Liver (tissue), 9 donors: Measurements from ENCODE around the gene CCDC8. TPM values are rescaled to one million over a fixed set of nuclear protein-coding genes. Genes with fewer than 3 reads are reported as not detected.

ENCODE experiments used
- DNase-seq: peaks from one replicate; pipeline ENCODE4 v3.0.0-alpha.2; 2017; ENCODE audit warnings: low spot score
- H3K27ac ChIP-seq, 2 donors: one replicate each; pipeline ENCODE4 v1.7.0; 2013; ENCODE audit warnings: inconsistent platforms in 2 of 2, low read length in 2 of 2, control low read depth in 1 of 2, low read depth in 1 of 2, mild to moderate bottlenecking in 1 of 2
- H3K27me3 ChIP-seq, 4 donors: one replicate each; pipeline versions ENCODE4 v1.6.1 to v1.7.0; 2013; ENCODE audit warnings: low read length in 3 of 4, inconsistent platforms in 1 of 4, mild to moderate bottlenecking in 1 of 4, moderate library complexity in 1 of 4; ENCODE audit not compliant: control insufficient read depth in 4 of 4, insufficient read depth in 4 of 4
- H3K36me3 ChIP-seq, 4 donors: one replicate each; pipeline versions ENCODE4 v1.6.1 to v1.7.0; 2013; ENCODE audit warnings: low read length in 3 of 4, mild to moderate bottlenecking in 3 of 4, low read depth in 1 of 4, moderate library complexity in 1 of 4; ENCODE audit not compliant: control insufficient read depth in 4 of 4, insufficient read depth in 3 of 4
- H3K4me1 ChIP-seq, 4 donors: one replicate each; pipeline versions ENCODE4 v1.6.1 to v1.7.0; 2013; ENCODE audit warnings: low read length in 3 of 4, mild to moderate bottlenecking in 3 of 4, moderate library complexity in 1 of 4; ENCODE audit not compliant: control insufficient read depth in 4 of 4, insufficient read depth in 4 of 4
- H3K4me3 ChIP-seq, 3 donors: one replicate each; pipeline versions ENCODE4 v1.6.1 to v1.7.0; 2013; ENCODE audit warnings: low read length in 3 of 3, control low read depth in 1 of 3, low read depth in 1 of 3, mild to moderate bottlenecking in 1 of 3
- H3K9ac ChIP-seq, 2 donors: one replicate each; pipeline ENCODE4 v1.7.0; 2013; ENCODE audit warnings: low read length in 2 of 2, mild to moderate bottlenecking in 2 of 2, moderate library complexity in 2 of 2, control low read depth in 1 of 2, low read depth in 1 of 2
- H3K9me3 ChIP-seq, 4 donors: one replicate each; pipeline versions ENCODE4 v1.6.1 to v1.7.0; 2013; ENCODE audit warnings: low read length in 3 of 4; ENCODE audit not compliant: control insufficient read depth in 4 of 4
- EGR1 ChIP-seq, 2 donors: IDR thresholded peaks; 2 replicates each; pipeline ENCODE4 v1.6.1; 2016 to 2018; ENCODE audit warnings: antibody characterized with exemption in 2 of 2, low read depth in 2 of 2
- FOXA2 ChIP-seq: IDR thresholded peaks from 2 replicates; pipeline ENCODE4 v1.6.1; 2016; ENCODE audit warnings: antibody characterized with exemption
- GABPA ChIP-seq, 2 donors: IDR thresholded peaks in 1 of 2; conservative IDR thresholded peaks in 1 of 2; 2 replicates each; pipeline ENCODE4 v1.6.1; 2016; ENCODE audit warnings: antibody characterized with exemption in 2 of 2, mild to moderate bottlenecking in 1 of 2, moderate library complexity in 1 of 2
- HNF4G ChIP-seq: IDR thresholded peaks from 2 replicates; pipeline ENCODE4 v1.6.1; 2016; ENCODE audit warnings: antibody characterized with exemption
- JUND ChIP-seq, 2 donors: IDR thresholded peaks; 2 replicates each; pipeline ENCODE4 v1.6.1; 2016; ENCODE audit warnings: antibody characterized with exemption in 2 of 2
- RXRA ChIP-seq, 2 donors: IDR thresholded peaks; 2 replicates each; pipeline ENCODE4 v1.6.1; 2017 to 2018; ENCODE audit warnings: antibody characterized with exemption in 2 of 2, mild to moderate bottlenecking in 1 of 2
- SP1 ChIP-seq: IDR thresholded peaks from 2 replicates; pipeline ENCODE4 v1.6.1; 2018; ENCODE audit warnings: antibody characterized with exemption, mild to moderate bottlenecking
- TAF1 ChIP-seq: conservative IDR thresholded peaks from 2 replicates; pipeline ENCODE4 v1.6.1; 2016; ENCODE audit warnings: antibody characterized with exemption, mild to moderate bottlenecking
- YY1 ChIP-seq: IDR thresholded peaks from 2 replicates; pipeline ENCODE4 v1.6.1; 2016; ENCODE audit warnings: antibody characterized with exemption, mild to moderate bottlenecking
- ZBTB33 ChIP-seq: IDR thresholded peaks from 2 replicates; pipeline ENCODE4 v1.6.1; 2016; ENCODE audit warnings: antibody characterized with exemption
- whole genome bisulfite sequencing: extraction: QIAGEN DNeasy Blood & Tissue Kit; methylation state at CpG from one replicate; pipeline ENCODE4 v1.1.7; 2013; 5-methylcytosine and 5-hydroxymethylcytosine counted together
- polyA plus RNA-seq, 2 donors: library from polyadenylated mRNA; stranded (reverse) in 1 of 2; unstranded in 1 of 2; fragments of 200-250 nt in 1 of 2; fragments of >200 nt in 1 of 2; fragmentation: Nextera tagmentation in 1 of 2; extraction: Ambion mirVana in 1 of 2; gene quantifications; one replicate each; pipeline versions ENCODE4 v1.2.1 to v1.2.3, GENCODE V29; 2013 to 2015
- total RNA-seq, 2 donors: library from RNA; depleted of rRNA; stranded (reverse); fragments of >200 nt; gene quantifications; one replicate each; pipeline ENCODE4 v1.2.3, GENCODE V29; 2014
- TF ChIP-seq, protein P1 (sequence below): fragments of 150-350 bp; IDR thresholded peaks from 2 replicates; pipeline ENCODE4 v1.5.1; 2017; ENCODE audit warnings: improper control_type of control experiment, low read depth, low read length; ENCODE audit not compliant: missing input control
- donor health status: healthy.
- donor health status: healthy.
- donor health status: healthy.
- donor health status: healthy.
- donor health status: healthy.

Gene CCDC8
- total and polyA plus RNA-seq, 4 donors: 0.18 to 5.9 (median 0.62) TPM

GRCh38 chr19:46412650-46413261 is 608 bp downstream of the CCDC8 start:
- no peak for TF ChIP-seq ZBTB33
- TF ChIP-seq FOXA2: no peak
- no peak for TF ChIP-seq EGR1 (IDR thresholded peaks at IDR 0.05; ENCODE audit: low read depth in 2 of 2)
- Histone ChIP-seq H3K27ac (peak overlapping the region in 1 of 2 donors; percentile 20), H3K36me3 (no peaks in the 10 kb centered on the region), H3K27me3 (peaks cover 0 to 6% (median 2%) of the 10 kb centered on the region in 4 donors), H3K4me3 (peak overlapping the region in 1 of 3 donors; percentile 24), H3K9ac (no peak overlapping the region), H3K9me3 (no peaks in the 10 kb centered on the region), H3K4me1 (peaks cover 2 to 12% (median 3%) of the 10 kb centered on the region in 4 donors)
- 14% methylated on average over 29 of the region's 29 CpGs for WGBS
- DNase-seq: no peak

- peaks cover 0 to 6% (median 2%) of the 10 kb centered on the region in 4 donors for H3K27me3 ChIP-seq
- peaks cover 2 to 12% (median 3%) of the 10 kb centered on the region in 4 donors for H3K4me1 ChIP-seq
- H3K9ac ChIP-seq: no peak overlapping the region
- no peak overlapping the region for H3K27ac ChIP-seq
- no peaks in the 10 kb centered on the region for H3K36me3 ChIP-seq
- H3K4me3 ChIP-seq: peak overlapping the region in 1 of 3 donors; percentile 3
- 36% methylated on average over 54 of the region's 54 CpGs for WGBS
- no peak for DNase-seq
- TF ChIP-seq RXRA (IDR thresholded peaks at IDR 0.05): no peak
- no peak for TF ChIP-seq YY1
- TF ChIP-seq ZBTB33: no peak
- TF ChIP-seq, protein P1, sequence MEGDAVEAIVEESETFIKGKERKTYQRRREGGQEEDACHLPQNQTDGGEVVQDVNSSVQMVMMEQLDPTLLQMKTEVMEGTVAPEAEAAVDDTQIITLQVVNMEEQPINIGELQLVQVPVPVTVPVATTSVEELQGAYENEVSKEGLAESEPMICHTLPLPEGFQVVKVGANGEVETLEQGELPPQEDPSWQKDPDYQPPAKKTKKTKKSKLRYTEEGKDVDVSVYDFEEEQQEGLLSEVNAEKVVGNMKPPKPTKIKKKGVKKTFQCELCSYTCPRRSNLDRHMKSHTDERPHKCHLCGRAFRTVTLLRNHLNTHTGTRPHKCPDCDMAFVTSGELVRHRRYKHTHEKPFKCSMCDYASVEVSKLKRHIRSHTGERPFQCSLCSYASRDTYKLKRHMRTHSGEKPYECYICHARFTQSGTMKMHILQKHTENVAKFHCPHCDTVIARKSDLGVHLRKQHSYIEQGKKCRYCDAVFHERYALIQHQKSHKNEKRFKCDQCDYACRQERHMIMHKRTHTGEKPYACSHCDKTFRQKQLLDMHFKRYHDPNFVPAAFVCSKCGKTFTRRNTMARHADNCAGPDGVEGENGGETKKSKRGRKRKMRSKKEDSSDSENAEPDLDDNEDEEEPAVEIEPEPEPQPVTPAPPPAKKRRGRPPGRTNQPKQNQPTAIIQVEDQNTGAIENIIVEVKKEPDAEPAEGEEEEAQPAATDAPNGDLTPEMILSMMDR: no peak
- no peak for TF ChIP-seq SP1
- no peak for TF ChIP-seq HNF4G
- TF ChIP-seq JUND (IDR thresholded peaks at IDR 0.05): no peak
- TF ChIP-seq GABPA (IDR thresholded peaks at IDR 0.05 in 1 of 2, conservative IDR thresholded peaks at IDR 0.05 in 1 of 2): no peak
- TF ChIP-seq TAF1: no peak
- H3K9me3 ChIP-seq: no peaks in the 10 kb centered on the region
Observed at GRCh38 chr19:46411925-46412649, 1.3 kb downstream of the CCDC8 start.
